ENCODE results near the gene SFTPA2. TPM values are rescaled to one million over a fixed set of nuclear protein-coding genes. Genes with fewer than 3 reads are reported as not detected.
"Not testable (repeated sequence)": the region's sequence is repeated elsewhere in the genome, so short reads cannot be mapped to it uniquely, and the experiment has no call there.

Gene SFTPA2
- total RNA-seq, 1 donor from 2014 or later = not detected

DNA sequence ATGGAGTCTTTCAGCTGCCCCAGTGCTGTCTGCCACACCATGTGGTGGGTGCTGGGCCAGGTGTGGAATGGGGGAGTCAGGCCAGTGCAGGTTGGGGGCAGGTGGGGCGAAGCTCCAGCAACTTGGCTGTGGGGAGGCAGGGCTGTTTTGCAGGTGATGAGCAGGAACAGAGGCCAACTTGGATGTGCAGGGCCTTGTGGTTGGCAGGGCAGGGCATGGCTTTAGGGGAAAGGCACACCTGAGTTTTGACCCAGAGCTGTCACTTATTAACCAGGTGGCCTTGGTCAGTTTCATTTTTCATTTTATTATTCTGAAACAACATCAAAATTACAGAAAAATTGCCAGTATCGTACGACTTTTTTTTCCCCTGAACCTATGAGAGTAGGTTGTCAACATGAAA lies 1.1 kb upstream of the SFTPA2 start:
- intact Hi-C loops (cut with micrococcal nuclease) = loop anchor here (10.0 kb wide), 1 partner anchor 484 kb away; no protein-coding TSS in a partner anchor

DNA sequence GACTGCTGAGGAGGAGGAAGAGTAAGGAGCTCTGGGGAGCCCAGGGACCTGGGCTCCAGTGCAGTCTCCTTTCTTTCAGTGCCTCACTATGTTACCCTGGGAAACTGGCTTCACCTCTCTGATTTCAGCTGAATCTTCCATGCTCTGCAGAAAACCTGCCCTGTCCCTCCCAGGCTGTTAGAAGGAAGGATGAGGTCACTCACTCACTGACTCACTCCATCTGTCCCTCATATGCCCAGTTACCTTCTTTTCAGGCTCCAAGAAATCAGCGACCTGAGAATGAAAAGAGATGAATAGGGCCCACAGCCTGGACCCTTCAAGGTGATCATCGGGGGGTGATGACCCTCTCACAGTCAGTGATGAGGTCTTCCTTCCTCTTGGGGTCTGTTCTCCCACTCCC lies 481 bp downstream of the SFTPA2 start:
- intact Hi-C loops (cut with micrococcal nuclease) = loop anchor here (10.0 kb wide), 1 partner anchor 485 kb away; no protein-coding TSS in a partner anchor

GRCh38 chr10:79556961-79557360 lies 3.2 kb downstream of the SFTPA2 start:
- intact Hi-C loops (cut with micrococcal nuclease) = not testable (repeated sequence)

DNA sequence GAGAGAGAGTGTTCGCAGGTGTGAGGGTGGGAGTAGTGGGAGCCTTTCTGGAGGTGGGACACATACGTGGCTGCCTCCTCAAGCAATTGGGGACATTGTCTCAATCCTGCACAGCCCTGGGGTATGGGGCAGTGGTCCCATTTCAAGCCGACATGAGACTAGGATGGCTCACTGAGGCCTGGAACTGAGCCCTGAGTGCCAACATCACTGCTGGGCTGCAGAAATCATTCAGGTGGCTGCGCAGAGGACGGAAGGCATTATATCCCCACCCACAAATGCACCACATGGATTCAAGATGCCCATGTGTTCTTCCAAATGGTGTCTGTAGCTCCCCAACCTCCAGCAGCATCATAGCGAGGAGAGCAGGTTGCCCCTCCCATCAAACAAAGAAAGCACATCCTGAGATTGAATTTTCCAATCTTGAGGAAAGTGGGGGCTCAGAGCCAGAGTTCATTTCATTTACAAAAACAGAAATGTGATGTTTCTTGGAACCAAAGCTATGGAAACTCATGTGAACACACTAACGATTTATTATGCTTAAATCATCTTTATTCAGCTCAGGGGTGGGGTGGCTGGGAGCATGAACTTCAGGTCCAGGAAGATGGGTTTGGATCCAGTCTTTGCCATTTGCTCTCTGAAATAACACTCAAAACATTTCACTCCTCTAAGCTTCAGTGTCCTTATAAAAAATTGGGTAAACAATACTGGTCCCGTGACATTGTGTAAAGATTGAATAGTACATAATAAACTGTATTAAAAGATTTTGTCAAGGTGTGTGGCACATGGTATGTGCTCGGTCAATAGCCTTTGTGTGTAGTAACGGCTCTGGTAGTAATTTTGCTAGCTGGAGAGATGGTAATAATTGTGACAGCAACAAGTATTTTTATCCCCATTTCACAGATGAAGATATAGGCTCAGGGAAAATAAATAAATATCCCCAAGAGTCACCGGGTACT lies 4.6 kb downstream of the SFTPA2 start:
- intact Hi-C loops (cut with micrococcal nuclease) = no loop called here

DNA sequence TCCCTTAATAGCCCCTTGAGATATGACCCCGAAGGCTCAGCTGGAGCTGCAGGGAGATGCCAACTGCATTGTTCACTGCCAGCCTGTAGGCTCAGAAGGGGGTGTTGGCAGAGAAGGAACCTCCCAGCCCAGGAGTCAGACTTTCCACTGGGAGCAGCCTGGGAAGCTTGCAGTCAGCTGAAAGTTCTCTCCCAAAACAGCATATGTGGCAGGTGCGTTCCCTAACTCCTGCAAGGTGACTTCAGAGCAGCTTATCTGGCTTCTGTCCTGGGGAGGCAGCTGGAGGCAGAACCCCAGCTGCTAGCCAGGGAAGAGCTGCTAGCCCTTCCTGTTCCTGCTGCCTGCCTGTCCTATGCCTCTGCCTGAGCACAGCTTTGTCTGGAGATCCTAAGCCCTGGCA lies 8.1 kb downstream of the SFTPA2 start:
- intact Hi-C loops (cut with micrococcal nuclease) = no loop called here

DNA sequence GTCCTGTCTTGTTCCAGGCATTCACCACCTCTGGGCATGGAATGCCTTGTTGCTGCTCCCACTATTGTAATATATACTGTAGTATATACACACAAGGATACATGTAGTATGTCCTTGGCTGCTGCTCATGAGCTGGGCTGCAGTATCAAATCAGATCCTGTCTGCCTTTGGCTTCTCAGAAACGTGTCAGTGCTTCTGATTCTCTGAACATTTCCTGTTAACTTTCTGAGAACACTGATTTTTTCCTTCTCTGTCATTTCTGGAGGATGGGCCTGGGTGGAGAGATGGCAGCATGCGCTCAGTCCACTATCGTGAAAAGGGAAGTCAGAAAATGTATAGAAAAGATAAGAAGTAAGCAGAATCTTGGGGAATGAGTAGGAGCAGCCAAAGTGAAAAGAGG lies 12.2 kb downstream of the SFTPA2 start:
- intact Hi-C loops (cut with micrococcal nuclease) = no loop called here

GRCh38 chr10:79547128-79547527 lies 13.1 kb downstream of the SFTPA2 start:
- intact Hi-C loops (cut with micrococcal nuclease) = not testable (repeated sequence)

DNA sequence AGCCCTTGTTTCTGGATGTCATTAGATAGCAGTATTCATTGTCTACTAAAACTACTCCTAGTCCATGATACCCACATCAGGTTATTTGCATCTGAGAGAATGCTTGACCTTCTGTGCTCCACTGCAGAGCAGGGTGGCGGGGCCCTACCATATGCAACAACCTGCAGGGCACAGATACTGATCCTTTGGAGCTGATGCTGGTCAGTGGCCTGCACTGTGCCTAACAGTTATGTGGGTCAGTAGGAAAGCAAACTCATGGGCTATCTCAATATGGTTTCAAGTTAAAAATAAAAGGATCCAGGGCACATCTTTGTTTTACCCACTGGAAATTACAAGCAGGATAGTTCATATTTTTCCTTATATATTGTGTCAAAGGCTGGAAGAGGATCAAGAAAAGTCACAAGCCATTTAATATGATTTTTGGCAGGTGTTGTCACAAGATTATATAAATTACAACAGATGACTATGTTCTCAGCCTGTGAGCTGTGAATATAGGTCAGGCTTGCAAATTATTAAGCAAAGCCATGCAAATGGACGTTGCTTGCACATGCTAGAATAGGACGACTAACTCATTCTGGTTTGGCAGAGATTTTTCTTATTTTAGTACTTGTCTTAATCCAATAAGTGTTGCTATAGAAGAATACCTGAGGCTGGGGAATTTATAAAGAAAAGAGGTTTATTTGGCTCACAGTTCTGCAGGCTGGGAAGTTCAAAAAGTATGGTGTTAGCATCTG lies 15.1 kb downstream of the SFTPA2 start:
- intact Hi-C loops (cut with micrococcal nuclease) = not testable (repeated sequence)

- intact Hi-C loops (cut with micrococcal nuclease) = not testable (repeated sequence)
Measured at GRCh38 chr10:79544408-79544807, 15.8 kb downstream of the SFTPA2 start.

- intact Hi-C loops (cut with micrococcal nuclease) = no loop called here
Measured at GRCh38 chr10:79542626-79543025, 17.6 kb downstream of the SFTPA2 start.

DNA sequence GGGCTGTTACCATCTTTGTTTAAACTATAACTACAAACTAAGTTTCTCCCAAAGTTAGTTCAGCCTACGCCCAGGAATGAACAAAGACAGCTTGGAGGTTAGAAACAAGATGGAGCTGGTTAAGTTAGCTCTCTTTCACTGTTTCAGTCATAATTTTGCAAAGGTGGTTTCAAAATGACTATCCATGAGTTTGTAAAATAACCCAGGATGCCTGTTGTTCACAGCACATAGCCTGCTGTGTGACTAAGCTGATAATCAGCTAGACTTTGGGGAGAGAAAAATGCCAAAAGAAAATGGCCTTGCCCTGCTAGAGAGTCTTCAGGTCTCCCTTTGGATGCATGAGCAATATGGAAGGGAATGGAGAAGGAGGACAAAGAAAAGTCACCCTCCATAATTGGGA lies 19.3 kb downstream of the SFTPA2 start:
- intact Hi-C loops (cut with micrococcal nuclease) = not testable (repeated sequence)

DNA sequence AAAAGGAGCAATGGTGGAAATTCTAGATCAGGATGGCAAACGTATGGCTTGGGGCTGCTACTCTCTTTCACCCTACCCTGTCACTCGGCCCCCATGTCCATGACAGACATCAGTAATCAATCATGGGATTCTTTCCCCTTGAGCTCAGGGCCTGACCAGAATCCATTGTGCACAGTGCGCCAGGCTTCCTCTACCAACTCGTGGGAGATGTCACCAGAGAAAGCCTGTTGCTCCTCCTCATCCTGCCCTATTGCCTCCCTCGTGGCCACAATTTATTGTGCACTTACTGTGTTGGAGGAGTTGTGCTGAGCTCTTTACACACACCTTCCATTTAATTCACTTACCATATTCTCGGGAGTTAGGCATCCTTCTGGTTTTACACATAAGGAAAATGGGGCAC lies 21.9 kb downstream of the SFTPA2 start:
- intact Hi-C loops (cut with micrococcal nuclease) = not testable (repeated sequence)

DNA sequence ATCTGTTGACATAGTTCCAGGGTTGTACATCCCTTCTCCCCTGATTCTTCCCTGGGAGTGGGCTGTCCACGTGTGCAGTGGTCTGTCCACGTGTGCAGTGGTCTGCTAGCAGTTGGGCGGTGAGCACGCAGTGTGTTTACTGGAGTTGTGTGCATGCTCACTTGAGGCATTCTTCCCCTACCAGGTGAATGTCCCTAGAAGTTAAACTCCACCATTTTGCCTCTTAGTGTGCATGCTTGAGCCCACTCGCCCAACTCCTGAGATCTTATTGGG lies 26.4 kb downstream of the SFTPA2 start:
- intact Hi-C loops (cut with micrococcal nuclease) = not testable (repeated sequence)

DNA sequence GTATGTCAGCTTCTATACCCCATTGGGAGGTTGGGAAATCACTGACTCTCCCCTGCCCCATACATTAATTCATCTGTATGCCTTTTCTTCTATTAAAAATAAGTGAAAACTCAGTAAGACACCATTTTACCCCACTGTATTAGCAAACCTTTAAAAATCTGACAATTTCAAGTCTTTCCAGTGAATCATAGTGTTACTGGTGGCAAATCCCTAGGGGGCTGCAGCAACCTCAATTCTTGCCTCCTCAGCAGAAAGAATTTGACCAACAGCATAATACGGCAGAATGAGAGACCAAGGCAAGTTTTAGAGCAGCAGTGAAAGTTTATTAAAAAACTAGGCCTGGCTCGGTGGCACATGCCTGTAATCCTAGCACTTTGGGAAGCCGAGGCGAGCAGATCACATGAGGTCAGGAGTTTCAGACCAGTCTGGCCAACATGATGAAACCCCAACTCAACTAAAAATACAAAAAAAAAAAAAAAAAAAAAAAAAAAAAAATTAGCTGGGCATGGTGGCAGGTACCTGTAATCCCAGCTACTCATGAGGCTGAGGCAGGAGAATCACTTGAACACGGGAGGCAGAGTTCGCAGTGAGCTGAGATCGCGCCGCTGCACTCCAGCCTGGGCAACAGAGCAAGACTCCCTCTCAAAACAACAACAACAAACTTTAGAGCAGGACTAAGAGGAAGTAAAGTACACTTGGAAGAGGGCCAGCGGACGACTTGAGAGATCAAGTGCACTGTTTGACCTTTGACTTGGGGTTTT lies 26.9 kb downstream of the SFTPA2 start:
- intact Hi-C loops (cut with micrococcal nuclease) = not testable (repeated sequence)

DNA sequence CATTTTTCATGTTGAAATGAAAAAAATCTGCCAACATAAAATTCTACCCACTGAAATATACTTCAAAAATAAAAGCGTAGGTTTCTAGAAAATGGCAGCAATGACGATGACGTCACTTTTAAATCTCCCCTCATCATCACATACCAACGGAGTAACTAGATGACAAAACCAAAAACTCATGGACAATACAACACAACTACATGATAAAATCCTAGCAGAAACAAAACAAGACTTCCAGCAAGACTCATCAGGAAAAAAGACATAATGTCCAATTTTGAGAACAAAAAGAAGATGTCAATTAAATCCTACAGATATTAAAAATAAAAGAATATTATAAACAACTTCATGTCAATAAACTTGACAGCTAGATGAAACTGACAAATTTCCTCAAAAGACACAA lies 31.9 kb downstream of the SFTPA2 start:
- intact Hi-C loops (cut with micrococcal nuclease) = not testable (repeated sequence)

- intact Hi-C loops (cut with micrococcal nuclease) = not testable (repeated sequence)
Measured at GRCh38 chr10:79525049-79525710, 35.0 kb downstream of the SFTPA2 start.

DNA sequence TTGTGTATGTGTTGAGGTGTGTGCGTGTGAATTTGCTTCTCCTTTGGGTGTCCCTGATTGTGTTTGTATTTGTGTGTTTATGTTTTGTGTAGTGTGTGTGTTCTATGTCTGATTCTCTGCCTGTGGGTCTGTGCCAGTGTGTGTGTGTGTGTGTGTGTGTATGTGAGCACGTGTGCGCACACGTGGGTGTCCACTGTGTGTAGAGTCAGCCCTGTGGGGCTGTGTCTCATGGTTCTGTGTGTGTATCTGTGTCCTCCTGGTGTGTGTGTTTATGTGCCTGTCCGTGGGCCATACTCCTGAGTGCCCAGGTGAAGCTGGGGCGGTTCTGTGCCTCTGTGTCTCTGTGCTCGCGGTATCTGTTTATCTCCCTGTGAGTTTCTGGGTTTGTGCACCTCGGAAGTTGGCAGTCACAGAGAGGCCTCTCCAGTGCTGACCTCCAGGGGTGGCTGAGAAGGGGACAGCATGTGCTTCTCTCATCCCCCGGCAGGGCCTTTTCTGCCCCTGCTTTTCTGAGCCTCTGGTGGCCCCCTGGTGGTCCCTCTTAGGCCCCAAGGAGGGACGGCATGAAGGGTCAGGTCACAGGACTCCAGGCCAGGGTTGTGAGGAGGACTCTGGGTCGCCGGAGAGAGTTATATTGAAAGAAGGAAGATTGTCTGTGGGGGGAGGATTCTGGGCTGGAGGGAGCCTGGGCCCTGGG lies 36.9 kb downstream of the SFTPA2 start:
- intact Hi-C loops (cut with micrococcal nuclease) = not testable (repeated sequence)

DNA sequence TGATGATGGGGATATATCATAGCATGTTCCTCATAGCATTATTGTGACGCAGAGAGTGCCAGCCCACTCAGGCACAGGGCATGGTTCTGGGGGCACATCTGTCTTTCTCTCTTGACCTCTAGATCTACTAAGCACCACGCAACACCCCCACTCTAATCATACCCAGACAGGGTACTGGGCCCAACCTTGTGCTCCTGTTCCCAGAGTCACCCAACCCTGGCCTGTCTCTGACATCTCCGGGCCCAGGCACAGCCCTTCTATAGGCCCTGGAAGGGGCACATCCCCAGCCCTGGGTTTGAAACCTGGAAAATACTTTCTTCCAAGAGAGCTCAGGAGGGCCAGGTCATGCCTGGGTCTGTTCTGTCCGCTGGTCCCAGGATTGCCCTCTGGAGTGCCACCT lies 37.7 kb downstream of the SFTPA2 start:
- intact Hi-C loops (cut with micrococcal nuclease) = not testable (repeated sequence)

GRCh38 chr10:79521751-79522150 lies 38.5 kb downstream of the SFTPA2 start:
- intact Hi-C loops (cut with micrococcal nuclease) = not testable (repeated sequence)

GRCh38 chr10:79517567-79517966 lies 42.6 kb downstream of the SFTPA2 start:
- intact Hi-C loops (cut with micrococcal nuclease) = loop anchor here (10.0 kb wide), 1 partner anchor 727 kb away; no protein-coding TSS in a partner anchor
